DMS 273 treated with DMSO at 0.1 percent for 48 hours (cell line): ENCODE results near the gene CD79A.

Experiments used
- DNase-seq: peaks from one replicate; lab custom pipeline; 2025; lab: John Stamatoyannopoulos, UW

Gene CD79A

GRCh38 chr19:41883821-41884733 lies 7.0 kb downstream of the CD79A start:
- DNase-seq = peak; percentile 96

- no peak for DNase-seq
Observed at GRCh38 chr19:41886761-41887710, 10.0 kb downstream of the CD79A start.

- DNase-seq = no peak
Observed at GRCh38 chr19:41887711-41888382, 10.8 kb downstream of the CD79A start.

GRCh38 chr19:41888926-41889325 lies 11.8 kb downstream of the CD79A start:
- DNase-seq = no peak

GRCh38 chr19:41889896-41890295 lies 12.8 kb downstream of the CD79A start:
- no peak for DNase-seq

- no peak for DNase-seq
Observed at GRCh38 chr19:41890936-41891335, 13.9 kb downstream of the CD79A start.

GRCh38 chr19:41892173-41892902 lies 15.3 kb downstream of the CD79A start:
- DNase-seq = no peak

- no peak for DNase-seq
Observed at GRCh38 chr19:41893899-41894298, 16.8 kb downstream of the CD79A start.

GRCh38 chr19:41894350-41894749 lies 17.3 kb downstream of the CD79A start:
- no peak for DNase-seq

GRCh38 chr19:41895745-41896580 lies 18.9 kb downstream of the CD79A start:
- no peak for DNase-seq

- DNase-seq = no peak
Observed at GRCh38 chr19:41896581-41896942, 19.5 kb downstream of the CD79A start.

- no peak for DNase-seq
Observed at GRCh38 chr19:41897181-41897580, 20.1 kb downstream of the CD79A start.

GRCh38 chr19:41897820-41898219 lies 20.7 kb downstream of the CD79A start:
- no peak for DNase-seq

- no peak for DNase-seq
Observed at GRCh38 chr19:41898235-41898634, 21.2 kb downstream of the CD79A start.

GRCh38 chr19:41901707-41902360 lies 24.8 kb downstream of the CD79A start:
- DNase-seq = no peak

GRCh38 chr19:41902594-41902993 lies 25.5 kb downstream of the CD79A start:
- DNase-seq = no peak

GRCh38 chr19:41903193-41903953 lies 26.3 kb downstream of the CD79A start:
- no peak for DNase-seq

GRCh38 chr19:41904118-41904870 lies 27.2 kb downstream of the CD79A start:
- DNase-seq = no peak
